ENCODE data around the gene ZNF536.

DNA sequence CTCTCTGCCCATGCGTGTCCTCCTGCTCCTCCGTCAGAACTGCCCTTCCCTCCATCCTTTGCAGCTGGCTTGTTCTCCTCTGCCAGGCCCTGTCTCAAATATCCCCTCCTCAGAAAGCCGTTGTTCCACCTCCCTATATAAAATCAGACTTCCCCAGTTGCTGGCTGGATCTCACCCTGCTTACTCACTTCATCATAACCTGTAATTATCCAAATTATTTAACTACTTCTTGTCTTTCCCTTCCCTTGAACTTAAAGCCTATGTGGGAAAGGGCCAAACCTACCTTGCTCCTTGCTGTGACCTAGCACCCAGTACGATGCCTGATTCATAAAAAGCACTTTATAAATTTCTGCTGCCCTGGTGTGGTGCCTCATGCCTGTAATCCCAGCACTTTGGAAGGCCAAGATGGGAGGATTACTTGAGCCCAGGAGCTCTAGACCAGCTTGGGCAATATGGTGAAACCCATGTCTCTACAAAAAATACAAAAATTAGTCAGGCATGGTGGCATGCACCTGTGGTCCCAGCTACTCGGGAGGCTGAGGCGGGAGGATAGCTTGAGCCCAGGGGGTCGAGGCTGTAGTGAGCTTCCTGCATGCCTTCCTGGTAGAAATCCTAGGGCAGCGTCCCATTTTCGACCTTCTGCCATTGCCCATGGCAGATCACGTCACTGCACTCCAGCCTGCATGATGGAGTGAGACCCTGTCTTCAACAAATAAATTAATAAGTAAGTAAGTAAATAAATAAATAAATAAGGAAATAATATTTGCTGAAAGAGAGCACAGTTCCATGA, 39.5 kb upstream of the ZNF536 start:
- TF ChIP-seq CTCF (optimal IDR thresholded peaks at IDR 0.05 in 1 of 3, IDR thresholded peaks at IDR 0.05 in 1 of 3, conservative IDR thresholded peaks at IDR 0.05 in 1 of 3; ENCODE audit: extremely low read depth in 1 of 3, insufficient read depth in 2 of 3, low read length in 3 of 3) (no peak), EZH2 (IDR thresholded peaks at IDR 0.05; ENCODE audit: low read length) (no peak)

Measured in keratinocyte (primary cell).